K562 (cell line): ENCODE measurements around the gene WNT7B. TPM values are rescaled to one million over a fixed set of nuclear protein-coding genes. Genes with fewer than 3 reads are reported as not detected.

Experiments
- ATAC-seq: fragments of 200-7000 bp; cut with Tn5 transposase; 3 replicates; pipeline ENCODE4 v1.9.1; 2020; ENCODE audit warnings: moderate library complexity
- BruUV-seq: library from RNA; stranded (reverse); fragments of 400-500 nt; replicated peaks from 2 replicates; lab custom pipeline; 2021; lab: Mats Ljungman, UMichigan
- CTCF ChIA-PET: fragments of 300-600 bp; formaldehyde crosslinking; extraction: SDS; loops from one replicate; lab custom pipeline; 2021; ENCODE audit warnings: low intra/inter-chr PET ratio; lab: Yijun Ruan, JAX
- POLR2A ChIA-PET: fragments of 300-600, 350-650 bp; sonication (Branson Sonifier 250); formaldehyde crosslinking; extraction: SDS; loops from one replicate; lab custom pipeline; 2021; ENCODE audit warnings: antibody characterized with exemption, inconsistent platforms; lab: Yijun Ruan, JAX
- DNase-seq, 4 experiments: peaks; one replicate each; pipeline versions ENCODE4 v3.0.0 to v3.0.0-alpha.2; 2011 to 2018; ENCODE audit warnings: low spot score in 3 of 4, mixed read lengths in 3 of 4; ENCODE audit errors: extremely low read depth in 1 of 4
- FAIRE-seq: peaks from 2 replicates; lab custom pipeline; 2011; peaks lifted over from hg19 to GRCh38; lab: Jason Lieb, UNC
- H2AFZ ChIP-seq: 2 replicates; pipeline ENCODE4 v1.6.0; 2011; ENCODE audit warnings: low read depth, low read length, control low read depth, inconsistent platforms
- H3K27ac ChIP-seq: fragments of 200-600 bp; 3 replicates; pipeline ENCODE4 v1.8.0; 2011; ENCODE audit warnings: low read depth, mild to moderate bottlenecking, control low read depth, inconsistent platforms, low read length, moderate library complexity, mixed read lengths; ENCODE audit errors: extremely low read depth
- H3K27me3 ChIP-seq, 2 experiments: fragments of 300-600 bp in 1 of 2; 2 replicates in 1 of 2; 3 replicates in 1 of 2; pipeline versions ENCODE4 v1.6.0 to v1.8.0; 2011; ENCODE audit warnings: inconsistent platforms in 2 of 2, low read length in 2 of 2, mild to moderate bottlenecking in 1 of 2, mixed read lengths in 1 of 2, moderate library complexity in 1 of 2; ENCODE audit not compliant: control insufficient read depth in 2 of 2, insufficient read depth in 2 of 2
- H3K36me3 ChIP-seq: fragments of 300-600 bp; 3 replicates; pipeline ENCODE4 v1.8.0; 2011; ENCODE audit warnings: mild to moderate bottlenecking, low read length, inconsistent platforms; ENCODE audit not compliant: control insufficient read depth, insufficient read depth
- H3K4me1 ChIP-seq, 2 experiments: fragments of 200-600 bp in 1 of 2; replicated peaks in 1 of 2; 2 replicates in 1 of 2; 3 replicates in 1 of 2; pipeline versions ENCODE4 v1.5.1 to v1.8.0; 2011; ENCODE audit warnings: inconsistent platforms in 2 of 2, low read length in 2 of 2, mild to moderate bottlenecking in 1 of 2, mixed read lengths in 1 of 2, moderate library complexity in 1 of 2; ENCODE audit not compliant: control insufficient read depth in 2 of 2, insufficient read depth in 2 of 2
- H3K4me2 ChIP-seq: 2 replicates; pipeline ENCODE4 v1.6.1; 2011; ENCODE audit warnings: low read length, control low read depth, inconsistent platforms, mixed read lengths; ENCODE audit not compliant: insufficient read depth
- H3K4me3 ChIP-seq: fragments of 200-600 bp; sonication (generic), shearing (Covaris generic); 2 replicates; pipeline ENCODE4 v1.5.1; 2016; ENCODE audit warnings: control low read depth, inconsistent platforms
- H3K79me2 ChIP-seq: fragments of 200-600 bp; 3 replicates; pipeline ENCODE4 v1.8.0; 2011; ENCODE audit warnings: low read length, inconsistent platforms; ENCODE audit not compliant: control insufficient read depth, insufficient read depth
- H3K9ac ChIP-seq, 2 experiments: 2 replicates each; pipeline versions ENCODE4 v1.6.0 to v1.6.1; 2011; ENCODE audit warnings: low read depth in 2 of 2, low read length in 2 of 2, control low read depth in 1 of 2, inconsistent platforms in 1 of 2, mild to moderate bottlenecking in 1 of 2, mixed read lengths in 1 of 2; ENCODE audit not compliant: insufficient read depth in 1 of 2
- H3K9me1 ChIP-seq: one replicate; pipeline ENCODE4 v1.6.0; 2011; ENCODE audit warnings: inconsistent platforms, mild to moderate bottlenecking, low read length, moderate library complexity; ENCODE audit not compliant: control insufficient read depth, insufficient read depth
- H3K9me3 ChIP-seq: replicated peaks from 2 replicates; pipeline ENCODE4 v1.5.1; 2011; ENCODE audit warnings: low read depth, low read length, inconsistent platforms; ENCODE audit not compliant: control insufficient read depth, insufficient read depth
- H4K20me1 ChIP-seq: replicated peaks from 2 replicates; pipeline ENCODE4 v1.6.1; 2011; ENCODE audit warnings: low read length, inconsistent platforms, mixed read lengths; ENCODE audit not compliant: control insufficient read depth, insufficient read depth
- GABPB2 ChIP-seq: fragments of 250-450 bp; sonication (Bioruptor Pico); conservative IDR thresholded peaks from 2 replicates; pipeline ENCODE4 v1.5.1; 2021; ENCODE audit warnings: mild to moderate bottlenecking
- GATAD2A ChIP-seq: fragments of 450-650 bp; IDR thresholded peaks from 2 replicates; pipeline ENCODE4 v1.6.1; 2017
- HMG20B ChIP-seq: fragments of 250-450 bp; sonication (Bioruptor Pico); IDR thresholded peaks from 2 replicates; pipeline ENCODE4 v1.5.0; 2021; ENCODE audit warnings: mild to moderate bottlenecking
- MYNN ChIP-seq, 2 experiments: sonication (generic); formaldehyde crosslinking in 1 of 2; IDR thresholded peaks; 2 replicates each; pipeline versions ENCODE4 v1.5.0 to v1.6.1; 2016 to 2020; ENCODE audit warnings: antibody characterized with exemption in 1 of 2, missing genetic modification reagents in 1 of 2
- TAL1 ChIP-seq: fragments of 450-650 bp; IDR thresholded peaks from 2 replicates; pipeline ENCODE4 v1.6.1; 2016; ENCODE audit warnings: mild to moderate bottlenecking
- WGBS: fragments of 100-300 bp; shearing (Covaris generic); methylation state at CpG from one replicate; pipeline ENCODE4 v1.1.6; 2016; ENCODE audit warnings: low coverage, mixed read lengths; ENCODE audit not compliant: insufficient coverage; ENCODE audit errors: missing lambda C conversion rate; 5-methylcytosine and 5-hydroxymethylcytosine counted together
- in situ Hi-C: fragments of 300-500 bp; cut with MboI; formaldehyde crosslinking; loops from 4 replicates; pipeline ENCODE4 v1.15.0; 2018; ENCODE audit warnings: inconsistent platforms, mixed read lengths
- intact Hi-C: fragments of 100-400 bp; cut with micrococcal nuclease; formaldehyde crosslinking; loops from 2 replicates; pipeline ENCODE4 v1.14.2; 2022
- polyA plus RNA-seq, 8 experiments: library from polyadenylated mRNA; depleted of rRNA in 4 of 8; stranded (reverse) in 5 of 8; unstranded in 3 of 8; fragments of >200 nt; fragmentation: Nextera tagmentation in 2 of 8; fragmentation: Illumina TruSeq in 1 of 8; extraction: Ambion mirVana in 2 of 8; extraction: Trizol in 1 of 8; gene quantifications; 2 replicates each; pipeline versions ENCODE4 v1.2.1 to v1.2.3, GENCODE V29; 2011 to 2014; ENCODE audit warnings: inconsistent platforms in 1 of 8, missing spikeins in 1 of 8
- total RNA-seq, 7 experiments: library from RNA; depleted of rRNA in 6 of 7; stranded (reverse); fragments of >200 nt in 6 of 7; fragmentation: Illumina TruSeq in 2 of 7; extraction: Trizol in 2 of 7; gene quantifications; 2 replicates each; pipeline versions ENCODE4 v1.2.1 to v1.2.3, GENCODE V29; 2011 to 2021; ENCODE audit warnings: low replicate concordance in 1 of 7
- TF ChIP-seq, protein P1 (sequence below): sonication (generic); formaldehyde crosslinking; IDR thresholded peaks from 2 replicates; pipeline ENCODE4 v1.8.0; 2023; ENCODE audit warnings: mild to moderate bottlenecking, missing genetic modification reagents

Gene WNT7B
- total and polyA plus RNA-seq, 9 of the 15 experiments (the other 6 are each of a cell fraction or from before 2014, with no cell fraction given) = not detected

GRCh38 chr22:45888221-45889092 lies 88.5 kb downstream of the WNT7B start (continued):
- TF ChIP-seq GATAD2A (no peak), HMG20B (no peak)

DNA sequence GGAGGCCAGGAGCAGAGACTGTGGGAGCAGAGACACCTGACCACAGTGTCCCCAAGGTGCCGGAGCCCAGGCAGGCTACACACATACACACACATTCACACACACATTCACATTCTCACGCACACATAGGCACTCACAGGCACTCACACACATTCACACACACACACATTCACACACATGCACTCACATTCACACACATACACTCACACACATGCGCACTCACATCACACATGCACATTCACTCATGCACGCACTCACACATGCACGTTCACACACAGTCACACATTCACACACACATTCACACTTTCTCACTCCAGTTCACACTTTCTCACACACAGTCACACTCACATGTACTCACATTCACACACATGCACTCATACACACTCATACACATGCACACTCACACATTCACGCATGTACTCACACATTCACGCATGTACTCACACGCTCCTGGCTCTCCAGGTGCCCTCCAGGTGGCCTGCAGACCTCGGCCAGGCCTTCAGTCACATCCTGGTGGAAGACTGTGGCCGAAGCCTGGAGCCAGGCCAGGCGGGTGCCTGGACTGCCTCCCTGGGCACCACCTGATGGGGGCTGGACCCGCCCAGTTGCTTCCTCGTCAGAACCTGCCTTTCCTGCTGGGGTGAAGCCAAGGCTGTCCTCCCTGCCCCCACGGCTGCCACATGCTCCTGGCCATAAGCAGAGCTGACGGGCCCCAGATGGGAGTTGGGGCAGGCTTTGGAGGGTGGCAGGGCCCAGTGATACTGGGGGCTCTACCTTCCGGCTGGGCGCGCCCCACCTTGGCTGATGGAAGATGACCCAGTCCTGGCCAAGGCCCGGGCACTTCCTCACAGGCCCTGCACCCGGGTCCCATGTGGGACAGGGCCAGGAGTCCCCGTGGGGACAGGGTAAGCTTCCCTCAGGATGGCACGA lies 89.5 kb downstream of the WNT7B start:
- Histone ChIP-seq H3K4me1 (peaks cover 0 to 23% of the 10 kb centered on the region in 2 experiments; a peak in 2 of 5 replicates), H2AFZ (no peak overlapping the region), H4K20me1 (peaks cover 6% of the 10 kb centered on the region), H3K9me1 (no peaks in the 10 kb centered on the region), H3K27ac (no peak overlapping the region), H3K9ac (no peak overlapping the region), H3K27me3 (peaks cover 2 to 50% of the 10 kb centered on the region in 2 experiments), H3K36me3 (no peaks in the 10 kb centered on the region), H3K4me3 (no peak overlapping the region), H3K79me2 (no peaks in the 10 kb centered on the region), H3K9me3 (no peaks in the 10 kb centered on the region), H3K4me2 (no peak overlapping the region)
- in situ Hi-C loops = no loop called here
- ATAC-seq = no peak
- intact Hi-C loops = no loop called here
- BruUV-seq = no TSS peak
- ChIA-PET POLR2A (no interaction called here), CTCF (no interaction called here)
- 8% methylated on average over 16 of the region's 22 CpGs for WGBS
- TF ChIP-seq MYNN (IDR thresholded peaks at IDR 0.05) = peak; percentile 50; the same call in 1 of the 2 replicates
- TF ChIP-seq MYNN (CRISPR knock-in tag; IDR thresholded peaks at IDR 0.05) = no peak
- TF ChIP-seq GABPB2 (CRISPR knock-in tag) = no peak
- TF ChIP-seq, protein P1, sequence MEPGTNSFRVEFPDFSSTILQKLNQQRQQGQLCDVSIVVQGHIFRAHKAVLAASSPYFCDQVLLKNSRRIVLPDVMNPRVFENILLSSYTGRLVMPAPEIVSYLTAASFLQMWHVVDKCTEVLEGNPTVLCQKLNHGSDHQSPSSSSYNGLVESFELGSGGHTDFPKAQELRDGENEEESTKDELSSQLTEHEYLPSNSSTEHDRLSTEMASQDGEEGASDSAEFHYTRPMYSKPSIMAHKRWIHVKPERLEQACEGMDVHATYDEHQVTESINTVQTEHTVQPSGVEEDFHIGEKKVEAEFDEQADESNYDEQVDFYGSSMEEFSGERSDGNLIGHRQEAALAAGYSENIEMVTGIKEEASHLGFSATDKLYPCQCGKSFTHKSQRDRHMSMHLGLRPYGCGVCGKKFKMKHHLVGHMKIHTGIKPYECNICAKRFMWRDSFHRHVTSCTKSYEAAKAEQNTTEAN (CRISPR knock-in tag) = peak; percentile 97
- no peak for TF ChIP-seq TAL1
- no peak for DNase-seq
- no peak for FAIRE-seq
